CD4-positive, alpha-beta T cell treated with Interleukin-17A for 1 hour (primary cell): Measurements from ENCODE around the gene THSD7B.
"Not testable (repeated sequence)": the region's sequence is repeated elsewhere in the genome, so short reads cannot be mapped to it uniquely, and the experiment has no call there.

Experiments used
- DNase-seq: peaks from one replicate; pipeline ENCODE4 v3.0.0-alpha.2; 2020

Gene THSD7B

GRCh38 chr2:136962105-136962725, 196.9 kb downstream of the THSD7B start:
- DNase-seq, result no peak

- no peak for DNase-seq
Measured at GRCh38 chr2:136966485-136966884, 201.1 kb downstream of the THSD7B start.

GRCh38 chr2:136980303-136980702, 215.0 kb downstream of the THSD7B start:
- no peak for DNase-seq

- not testable (repeated sequence) for DNase-seq
Measured at GRCh38 chr2:136981689-136982088, 216.3 kb downstream of the THSD7B start.

GRCh38 chr2:136985044-136985443, 219.7 kb downstream of the THSD7B start:
- no peak for DNase-seq

- no peak for DNase-seq
Measured at GRCh38 chr2:136986605-136987221, 221.4 kb downstream of the THSD7B start.

GRCh38 chr2:136990316-136990715, 225.0 kb downstream of the THSD7B start:
- DNase-seq, result no peak

- DNase-seq, result no peak
Measured at GRCh38 chr2:136994793-136995192, 229.4 kb downstream of the THSD7B start.

GRCh38 chr2:136997557-136997956, 232.2 kb downstream of the THSD7B start:
- no peak for DNase-seq

- DNase-seq, result no peak
Measured at GRCh38 chr2:137000811-137001210, 235.5 kb downstream of the THSD7B start.

- no peak for DNase-seq
Measured at GRCh38 chr2:137002896-137003295, 237.6 kb downstream of the THSD7B start.

- no peak for DNase-seq
Measured at GRCh38 chr2:137005210-137005609, 239.9 kb downstream of the THSD7B start.

- no peak for DNase-seq
Measured at GRCh38 chr2:137007938-137008337, 242.6 kb downstream of the THSD7B start.

GRCh38 chr2:137009953-137010352, 244.6 kb downstream of the THSD7B start:
- DNase-seq, result no peak

GRCh38 chr2:137020452-137021196, 255.3 kb downstream of the THSD7B start:
- no peak for DNase-seq

GRCh38 chr2:137021763-137022162, 256.4 kb downstream of the THSD7B start:
- no peak for DNase-seq

- no peak for DNase-seq
Measured at GRCh38 chr2:137023205-137023604, 257.9 kb downstream of the THSD7B start.

GRCh38 chr2:137031731-137032130, 266.4 kb downstream of the THSD7B start:
- DNase-seq, result no peak

GRCh38 chr2:137036619-137037018, 271.3 kb downstream of the THSD7B start:
- no peak for DNase-seq

GRCh38 chr2:137039482-137040152, 274.3 kb downstream of the THSD7B start:
- no peak for DNase-seq

GRCh38 chr2:137047369-137047768, 282.0 kb downstream of the THSD7B start:
- no peak for DNase-seq

GRCh38 chr2:137048455-137048854, 283.1 kb downstream of the THSD7B start:
- no peak for DNase-seq

- no peak for DNase-seq
Measured at GRCh38 chr2:137049518-137049917, 284.2 kb downstream of the THSD7B start.

GRCh38 chr2:137050949-137051348, 285.6 kb downstream of the THSD7B start:
- no peak for DNase-seq
